ENCODE measurements around the gene ADCY5. TPM values are rescaled to one million over a fixed set of nuclear protein-coding genes. Genes with fewer than 3 reads are reported as not detected.

Gene ADCY5
- total RNA-seq, 1 donor from 2014 or later, result 32.2 TPM

GRCh38 chr3:123416173-123416572 lies 32.7 kb downstream of the ADCY5 start:
- H3K36me3 ChIP-seq, result no peaks in the 10 kb centered on the region
- no peak for DNase-seq (ENCODE audit: low spot score in 2 of 2)
- no peak overlapping the region for H3K4me3 ChIP-seq
- peak overlapping the region; percentile 51 to 87 for H3K27ac ChIP-seq
- H3K9me3 ChIP-seq, result no peaks in the 10 kb centered on the region
- no peaks in the 10 kb centered on the region for H3K27me3 ChIP-seq
- intact Hi-C loops (cut with DNase I), result no loop called here
- TF ChIP-seq, protein P1, sequence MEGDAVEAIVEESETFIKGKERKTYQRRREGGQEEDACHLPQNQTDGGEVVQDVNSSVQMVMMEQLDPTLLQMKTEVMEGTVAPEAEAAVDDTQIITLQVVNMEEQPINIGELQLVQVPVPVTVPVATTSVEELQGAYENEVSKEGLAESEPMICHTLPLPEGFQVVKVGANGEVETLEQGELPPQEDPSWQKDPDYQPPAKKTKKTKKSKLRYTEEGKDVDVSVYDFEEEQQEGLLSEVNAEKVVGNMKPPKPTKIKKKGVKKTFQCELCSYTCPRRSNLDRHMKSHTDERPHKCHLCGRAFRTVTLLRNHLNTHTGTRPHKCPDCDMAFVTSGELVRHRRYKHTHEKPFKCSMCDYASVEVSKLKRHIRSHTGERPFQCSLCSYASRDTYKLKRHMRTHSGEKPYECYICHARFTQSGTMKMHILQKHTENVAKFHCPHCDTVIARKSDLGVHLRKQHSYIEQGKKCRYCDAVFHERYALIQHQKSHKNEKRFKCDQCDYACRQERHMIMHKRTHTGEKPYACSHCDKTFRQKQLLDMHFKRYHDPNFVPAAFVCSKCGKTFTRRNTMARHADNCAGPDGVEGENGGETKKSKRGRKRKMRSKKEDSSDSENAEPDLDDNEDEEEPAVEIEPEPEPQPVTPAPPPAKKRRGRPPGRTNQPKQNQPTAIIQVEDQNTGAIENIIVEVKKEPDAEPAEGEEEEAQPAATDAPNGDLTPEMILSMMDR (IDR thresholded peaks at IDR 0.05), result no peak
- H3K4me1 ChIP-seq, result peaks cover 26 to 89% of the 10 kb centered on the region in 2 donors

DNA sequence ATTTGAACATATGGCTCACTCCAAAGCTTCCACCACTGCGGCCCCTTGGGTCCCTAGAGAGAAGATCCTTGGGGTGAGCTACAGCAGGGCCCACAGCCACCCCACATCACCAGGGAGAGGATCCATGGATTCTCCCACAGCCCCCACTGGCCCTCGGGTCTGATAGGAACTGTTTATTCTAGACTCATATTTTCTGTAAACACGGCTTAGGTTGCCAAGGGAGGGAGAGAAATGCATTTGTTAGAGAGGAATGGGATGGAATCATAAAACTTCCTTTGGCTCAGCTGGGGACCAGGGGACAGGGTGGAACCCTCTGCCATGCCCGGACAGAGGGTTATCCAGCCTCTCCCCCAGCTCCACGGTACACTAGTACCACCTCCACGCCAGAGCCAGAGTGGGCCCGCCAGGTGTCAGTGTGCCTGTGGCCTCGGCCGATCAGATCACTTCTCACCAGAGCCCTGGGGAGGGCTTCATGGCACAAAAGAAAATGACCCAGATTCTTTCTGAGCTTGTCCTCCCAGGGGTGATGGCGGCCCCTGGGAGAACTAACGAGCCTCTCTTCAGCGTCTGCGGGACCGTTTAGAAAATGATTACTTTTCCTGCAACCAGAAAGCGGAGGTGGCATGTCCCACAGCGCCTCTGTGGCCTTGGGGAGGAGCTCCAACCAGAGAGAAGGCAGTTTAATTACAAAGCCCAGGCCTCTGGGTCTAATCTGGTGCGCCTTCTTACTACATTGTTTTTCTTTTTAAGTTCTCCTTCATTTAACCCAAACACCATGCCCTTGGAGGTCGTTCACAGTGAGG lies 33.7 kb downstream of the ADCY5 start:
- peak overlapping the region; percentile 85 to 87 for H3K27ac ChIP-seq
- TF ChIP-seq, protein P1 (IDR thresholded peaks at IDR 0.05), result peak in 1 of 3 experiments; percentile 8
- no peaks in the 10 kb centered on the region for H3K9me3 ChIP-seq
- peaks cover 21 to 82% of the 10 kb centered on the region in 2 donors for H3K4me1 ChIP-seq
- intact Hi-C loops (cut with DNase I), result loop anchor here (5.0 kb wide), 3 partner anchors 32 to 438 kb away; partner anchors contain the start of gene ADCY5
- no peak overlapping the region for H3K4me3 ChIP-seq
- H3K27me3 ChIP-seq, result no peaks in the 10 kb centered on the region
- H3K36me3 ChIP-seq, result no peaks in the 10 kb centered on the region
- DNase-seq (ENCODE audit: low spot score in 2 of 2), result no peak

- H3K36me3 ChIP-seq, result no peaks in the 10 kb centered on the region
- no peaks in the 10 kb centered on the region for H3K9me3 ChIP-seq
- DNase-seq (ENCODE audit: low spot score in 2 of 2), result no peak
- TF ChIP-seq, protein P1 (IDR thresholded peaks at IDR 0.05), result no peak
- H3K27ac ChIP-seq, result peak overlapping the region; percentile 85 to 87
- peaks cover 14 to 72% of the 10 kb centered on the region in 2 donors for H3K4me1 ChIP-seq
- intact Hi-C loops (cut with DNase I), result loop anchor here (5.0 kb wide), 3 partner anchors 34 to 436 kb away; partner anchors contain the start of gene ADCY5
- H3K27me3 ChIP-seq, result no peaks in the 10 kb centered on the region
- H3K4me3 ChIP-seq, result peak overlapping the region; percentile 15 to 51
Measured at GRCh38 chr3:123412811-123413604, 35.9 kb downstream of the ADCY5 start.

DNA sequence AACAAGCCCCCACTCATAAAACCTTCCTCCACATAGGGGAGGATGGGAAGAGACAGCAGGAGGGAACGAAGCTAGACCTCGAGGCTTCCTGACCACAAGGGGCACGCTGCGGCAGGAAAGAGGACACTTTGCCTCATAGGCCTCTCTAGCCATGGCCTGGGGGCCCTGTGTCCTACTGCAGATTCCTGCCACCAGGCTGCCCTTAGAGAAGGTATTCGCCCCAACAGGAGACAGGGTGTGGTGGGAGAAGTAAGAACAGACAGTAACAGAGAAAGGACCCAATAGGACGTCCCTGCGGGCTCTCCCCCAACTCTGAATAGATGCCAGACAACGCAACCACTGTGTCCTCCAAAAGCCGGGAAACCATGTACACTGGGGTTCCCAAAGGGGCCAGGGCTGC lies 36.8 kb downstream of the ADCY5 start:
- no peaks in the 10 kb centered on the region for H3K9me3 ChIP-seq
- intact Hi-C loops (cut with DNase I), result loop anchor here (5.0 kb wide), 3 partner anchors 35 to 435 kb away; partner anchors contain the start of gene ADCY5
- no peaks in the 10 kb centered on the region for H3K27me3 ChIP-seq
- no peak for DNase-seq (ENCODE audit: low spot score in 2 of 2)
- TF ChIP-seq, protein P1 (IDR thresholded peaks at IDR 0.05), result peak in 1 of 3 experiments; percentile 9
- no peaks in the 10 kb centered on the region for H3K36me3 ChIP-seq
- H3K4me1 ChIP-seq, result peaks cover 14 to 65% of the 10 kb centered on the region in 2 donors
- peak overlapping the region in 1 of 2 donors; percentile 7 for H3K4me3 ChIP-seq
- H3K27ac ChIP-seq, result peak overlapping the region; percentile 85 to 87

DNA sequence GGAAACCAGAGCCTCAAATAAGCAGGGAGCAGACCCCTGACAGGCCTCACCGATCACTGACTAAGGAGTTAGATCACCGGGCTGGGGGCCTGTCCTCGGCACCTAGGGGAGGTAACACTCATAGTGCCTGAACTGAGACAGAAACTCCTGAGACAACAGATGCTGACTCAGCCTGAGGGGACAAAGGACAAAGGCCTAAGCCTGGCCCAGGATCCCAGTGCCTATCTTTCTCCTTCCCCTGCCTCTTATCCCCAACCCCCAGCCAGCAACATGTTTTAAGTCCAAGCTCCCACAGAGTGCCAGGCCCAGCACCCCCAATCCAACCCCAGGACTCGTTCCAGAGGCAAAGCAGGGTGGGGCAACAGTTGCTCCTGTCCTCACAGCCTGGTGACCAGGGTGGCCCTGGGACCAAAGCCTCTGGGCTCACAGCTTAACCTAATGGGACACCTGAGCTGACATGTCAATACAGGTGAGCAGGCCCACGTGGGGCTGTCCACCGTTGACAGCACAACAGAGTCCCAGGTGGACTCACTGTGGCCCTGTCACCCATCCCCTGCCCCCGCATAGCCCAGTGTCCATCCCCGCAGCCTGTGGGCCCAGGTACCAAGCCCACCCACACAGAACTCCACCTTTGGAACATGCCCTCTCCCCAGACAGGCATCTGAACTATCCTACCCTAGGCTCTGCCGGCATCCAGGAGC lies 37.4 kb downstream of the ADCY5 start:
- TF ChIP-seq, protein P1 (IDR thresholded peaks at IDR 0.05), result no peak
- Histone ChIP-seq H3K4me1 (peaks cover 14 to 65% of the 10 kb centered on the region in 2 donors), H3K4me3 (no peak overlapping the region), H3K36me3 (no peaks in the 10 kb centered on the region), H3K9me3 (no peaks in the 10 kb centered on the region), H3K27ac (peak overlapping the region; percentile 85 to 87), H3K27me3 (no peaks in the 10 kb centered on the region)
- intact Hi-C loops (cut with DNase I), result loop anchor here (5.0 kb wide), 3 partner anchors 36 to 434 kb away; partner anchors contain the start of gene ADCY5
- DNase-seq (ENCODE audit: low spot score in 2 of 2), result no peak
